H1 (cell line): ENCODE data around the gene CLCN3. TPM values are rescaled to one million over a fixed set of nuclear protein-coding genes. Genes with fewer than 3 reads are reported as not detected.

Experiments
- BACH1 ChIP-seq: IDR thresholded peaks from 2 replicates; pipeline ENCODE4 v1.6.1; 2012; ENCODE audit warnings: low read length, improper control_type of control experiment
- BCL11A ChIP-seq, 2 experiments: IDR thresholded peaks; one replicate each; pipeline ENCODE4 v1.6.1; 2011; ENCODE audit warnings: low read depth in 2 of 2, low read length in 2 of 2, mild to moderate bottlenecking in 2 of 2
- BRCA1 ChIP-seq: IDR thresholded peaks from 2 replicates; pipeline ENCODE4 v1.6.1; 2012; ENCODE audit warnings: low read depth, low read length, improper control_type of control experiment
- CBX5 ChIP-seq: fragments of 300-800, 300-1000 bp; sonication (generic); IDR thresholded peaks from 2 replicates; pipeline ENCODE4 v1.7.1; 2016; ENCODE audit warnings: antibody characterized with exemption, low read length, low read depth
- CHD2 ChIP-seq: IDR thresholded peaks from 2 replicates; pipeline ENCODE4 v1.6.1; 2012; ENCODE audit warnings: low read length, improper control_type of control experiment
- CREB1 ChIP-seq: IDR thresholded peaks from 2 replicates; pipeline ENCODE4 v1.6.1; 2012; ENCODE audit warnings: inconsistent platforms
- JUN ChIP-seq: IDR thresholded peaks from 2 replicates; pipeline ENCODE4 v1.6.1; 2011; ENCODE audit warnings: low read depth, mild to moderate bottlenecking, improper control_type of control experiment, low read length
- POLR2AphosphoS5 ChIP-seq: IDR thresholded peaks from 2 replicates; pipeline ENCODE4 v1.6.1; 2011; ENCODE audit warnings: low read depth, low read length
- RAD21 ChIP-seq, 2 experiments: IDR thresholded peaks in 1 of 2; conservative IDR thresholded peaks in 1 of 2; 2 replicates each; pipeline ENCODE4 v1.6.1; 2011; ENCODE audit warnings: low read depth in 2 of 2, low read length in 2 of 2, improper control_type of control experiment in 1 of 2, inconsistent platforms in 1 of 2, mild to moderate bottlenecking in 1 of 2, moderate library complexity in 1 of 2
- RBBP5 ChIP-seq: IDR thresholded peaks from 2 replicates; pipeline ENCODE4 v1.7.1; 2012; ENCODE audit warnings: low read depth, mild to moderate bottlenecking, inconsistent platforms, low read length, moderate library complexity, borderline replicate concordance
- SIN3A ChIP-seq, 2 experiments: IDR thresholded peaks in 1 of 2; conservative IDR thresholded peaks in 1 of 2; 2 replicates each; pipeline ENCODE4 v1.6.1; 2011 to 2012; ENCODE audit warnings: low read length in 2 of 2, improper control_type of control experiment in 1 of 2, low read depth in 1 of 2, mild to moderate bottlenecking in 1 of 2
- SIX5 ChIP-seq: IDR thresholded peaks from 2 replicates; pipeline ENCODE4 v1.6.1; 2011; ENCODE audit warnings: mild to moderate bottlenecking, low read depth, low read length
- SRF ChIP-seq: IDR thresholded peaks from 2 replicates; pipeline ENCODE4 v1.6.1; 2011; ENCODE audit warnings: mild to moderate bottlenecking, low read depth, low read length, moderate library complexity
- TAF1 ChIP-seq: IDR thresholded peaks from 2 replicates; pipeline ENCODE4 v1.6.1; 2011; ENCODE audit warnings: mild to moderate bottlenecking, low read depth, low read length
- TBP ChIP-seq: IDR thresholded peaks from 2 replicates; pipeline ENCODE4 v1.6.1; 2011; ENCODE audit warnings: low read depth, low read length, improper control_type of control experiment
- YY1 ChIP-seq: IDR thresholded peaks from 2 replicates; pipeline ENCODE4 v1.6.1; 2011; ENCODE audit warnings: low read depth, mild to moderate bottlenecking, low read length
- ZNF274 ChIP-seq: IDR thresholded peaks from 2 replicates; pipeline ENCODE4 v1.7.0; 2012; ENCODE audit warnings: low read length, borderline replicate concordance; ENCODE audit errors: extremely low read depth
- polyA plus RNA-seq, 7 experiments: library from polyadenylated mRNA; depleted of rRNA in 3 of 7; stranded (reverse) in 5 of 7; unstranded in 2 of 7; fragments of >200 nt in 5 of 7; fragments of 200-250 nt in 2 of 7; gene quantifications; 1 replicate in 5 of 7; 2 replicates in 1 of 7; 4 replicates in 1 of 7; pipeline versions ENCODE4 v1.2.1 to v1.2.3, GENCODE V29; 2011 to 2013; ENCODE audit warnings: missing spikeins in 2 of 7, mixed read lengths in 2 of 7
- total RNA-seq: library from RNA; stranded (reverse); fragmentation: NEBNext Ultra II Directional; extraction: Animal tissue kit (Norgen Biotek cat#: 25700); gene quantifications from 2 replicates; pipeline ENCODE4 v1.2.1, GENCODE V29; 2021
- TF ChIP-seq, protein P1 (sequence below): IDR thresholded peaks from 2 replicates; pipeline ENCODE4 v1.6.1; 2011; ENCODE audit warnings: low read depth, mild to moderate bottlenecking, low read length; ENCODE audit not compliant: insufficient read depth
- TF ChIP-seq, protein P2 (sequence below): IDR thresholded peaks from 2 replicates; pipeline ENCODE4 v1.6.1; 2012; ENCODE audit warnings: low read length, inconsistent platforms

CLCN3 gene
- total and polyA plus RNA-seq, 2 of the 8 experiments (the other 6 are each of a cell fraction or from before 2014, with no cell fraction given), result 8.8 to 32.8 TPM

DNA sequence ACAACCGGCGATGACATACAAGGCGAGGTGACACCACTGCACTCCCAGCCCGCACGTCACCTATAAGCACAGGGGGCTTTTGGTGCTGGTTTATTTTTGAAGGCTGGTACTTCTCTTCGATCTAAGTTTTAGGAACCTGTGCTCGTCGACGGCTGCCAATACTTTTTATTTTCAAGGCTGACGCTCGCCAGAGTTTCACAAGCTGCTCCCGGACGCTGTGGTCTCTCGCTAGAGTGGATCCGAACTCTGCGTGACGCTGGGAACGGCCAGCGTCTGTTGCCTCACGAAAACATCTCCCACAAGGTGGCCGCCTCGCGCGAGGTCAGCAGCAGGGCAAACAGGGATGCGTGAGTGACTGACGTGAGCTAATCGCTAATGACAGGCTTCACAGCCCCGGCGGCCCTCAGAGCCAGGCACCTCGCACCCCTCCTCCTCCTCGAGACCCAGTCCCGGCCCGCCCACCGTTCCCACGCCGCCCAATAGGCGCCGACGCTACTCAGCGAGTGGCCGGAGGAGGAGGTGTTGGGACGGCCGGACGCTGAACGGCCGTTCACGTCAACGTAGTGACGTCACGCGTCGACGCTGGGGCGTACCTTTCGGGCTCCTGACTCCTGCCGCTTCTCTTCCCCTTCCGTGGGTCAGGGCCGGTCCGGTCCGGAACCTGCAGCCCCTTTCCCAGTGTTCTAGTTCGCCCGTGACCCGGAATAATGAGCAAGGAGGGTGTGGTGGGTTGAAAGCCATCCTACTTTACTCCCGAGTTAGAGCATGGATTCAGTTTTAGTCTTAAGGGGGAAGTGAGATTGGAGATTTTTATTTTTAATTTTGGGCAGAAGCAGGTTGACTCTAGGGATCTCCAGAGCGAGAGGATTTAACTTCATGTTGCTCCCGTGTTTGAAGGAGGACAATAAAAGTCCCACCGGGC is at the start of gene CLCN3 (continued):
- TF ChIP-seq SIN3A (conservative IDR thresholded peaks at IDR 0.05 in 1 of 2, IDR thresholded peaks at IDR 0.05 in 1 of 2; ENCODE audit: low read depth in 1 of 2, low read length in 2 of 2) (peak in 1 of 2 experiments; percentile 90; a peak in 3 of 4 replicates), SRF (no peak), RAD21 (IDR thresholded peaks at IDR 0.05 in 1 of 2, conservative IDR thresholded peaks at IDR 0.05 in 1 of 2; ENCODE audit: low read depth in 2 of 2, low read length in 2 of 2) (no peak), POLR2AphosphoS5 (peak; percentile 89), CREB1 (peak; percentile 96), TBP (peak; percentile 73), RBBP5 (peak; percentile 52), YY1 (no peak), ZNF274 (no peak), BRCA1 (no peak), CBX5 (no peak), CHD2 (0 out of 2 replicates have a peak, but pooled peaks have one; percentile 28), JUN (peak; percentile 49; the same call in 1 of the 2 replicates), TAF1 (peak; percentile 89), BACH1 (0 out of 2 replicates have a peak, but pooled peaks have one; percentile 17), BCL11A (IDR thresholded peaks at IDR 0.05; ENCODE audit: low read depth in 2 of 2, low read length in 2 of 2) (no peak), SIX5 (no peak)
- TF ChIP-seq, protein P1, sequence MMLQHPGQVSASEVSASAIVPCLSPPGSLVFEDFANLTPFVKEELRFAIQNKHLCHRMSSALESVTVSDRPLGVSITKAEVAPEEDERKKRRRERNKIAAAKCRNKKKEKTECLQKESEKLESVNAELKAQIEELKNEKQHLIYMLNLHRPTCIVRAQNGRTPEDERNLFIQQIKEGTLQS, result no peak
- TF ChIP-seq, protein P2, sequence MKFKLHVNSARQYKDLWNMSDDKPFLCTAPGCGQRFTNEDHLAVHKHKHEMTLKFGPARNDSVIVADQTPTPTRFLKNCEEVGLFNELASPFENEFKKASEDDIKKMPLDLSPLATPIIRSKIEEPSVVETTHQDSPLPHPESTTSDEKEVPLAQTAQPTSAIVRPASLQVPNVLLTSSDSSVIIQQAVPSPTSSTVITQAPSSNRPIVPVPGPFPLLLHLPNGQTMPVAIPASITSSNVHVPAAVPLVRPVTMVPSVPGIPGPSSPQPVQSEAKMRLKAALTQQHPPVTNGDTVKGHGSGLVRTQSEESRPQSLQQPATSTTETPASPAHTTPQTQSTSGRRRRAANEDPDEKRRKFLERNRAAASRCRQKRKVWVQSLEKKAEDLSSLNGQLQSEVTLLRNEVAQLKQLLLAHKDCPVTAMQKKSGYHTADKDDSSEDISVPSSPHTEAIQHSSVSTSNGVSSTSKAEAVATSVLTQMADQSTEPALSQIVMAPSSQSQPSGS, result peak; percentile 57; the same call in 1 of the 2 replicates
